DND-41 (cell line): ENCODE data around the gene SYT1.

Experiments used
- EZH2 ChIP-seq: IDR thresholded peaks from 3 replicates; pipeline ENCODE4 v1.6.1; 2012; ENCODE audit warnings: borderline replicate concordance, low read depth, mild to moderate bottlenecking, moderate library complexity, low read length, inconsistent platforms; ENCODE audit not compliant: severe bottlenecking
- TF ChIP-seq, protein P1 (sequence below): IDR thresholded peaks from 2 replicates; pipeline ENCODE4 v1.5.1; 2012; ENCODE audit warnings: borderline replicate concordance, low read length, moderate library complexity, mild to moderate bottlenecking; ENCODE audit not compliant: poor library complexity, severe bottlenecking; ENCODE audit errors: extremely low read depth

DNA sequence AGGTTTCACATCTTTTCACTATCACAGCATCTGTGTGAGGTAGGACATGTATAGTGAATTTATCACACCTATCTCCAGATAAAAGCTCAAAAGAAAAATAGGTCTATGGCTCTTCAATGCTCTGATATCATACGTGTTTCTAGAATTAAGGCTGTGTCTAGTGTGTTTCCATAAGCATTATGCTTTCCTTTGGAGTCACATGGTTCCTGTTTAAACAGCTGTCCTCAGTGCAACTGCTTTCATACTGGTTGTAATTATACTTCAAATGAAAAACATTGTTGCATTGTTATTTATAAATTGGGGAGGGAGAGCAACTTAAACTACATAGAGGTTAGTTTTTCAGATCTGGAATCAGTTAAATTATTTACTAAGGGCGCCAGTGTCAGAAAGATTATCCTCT lies 151.6 kb downstream of the SYT1 start:
- TF ChIP-seq, protein P1, sequence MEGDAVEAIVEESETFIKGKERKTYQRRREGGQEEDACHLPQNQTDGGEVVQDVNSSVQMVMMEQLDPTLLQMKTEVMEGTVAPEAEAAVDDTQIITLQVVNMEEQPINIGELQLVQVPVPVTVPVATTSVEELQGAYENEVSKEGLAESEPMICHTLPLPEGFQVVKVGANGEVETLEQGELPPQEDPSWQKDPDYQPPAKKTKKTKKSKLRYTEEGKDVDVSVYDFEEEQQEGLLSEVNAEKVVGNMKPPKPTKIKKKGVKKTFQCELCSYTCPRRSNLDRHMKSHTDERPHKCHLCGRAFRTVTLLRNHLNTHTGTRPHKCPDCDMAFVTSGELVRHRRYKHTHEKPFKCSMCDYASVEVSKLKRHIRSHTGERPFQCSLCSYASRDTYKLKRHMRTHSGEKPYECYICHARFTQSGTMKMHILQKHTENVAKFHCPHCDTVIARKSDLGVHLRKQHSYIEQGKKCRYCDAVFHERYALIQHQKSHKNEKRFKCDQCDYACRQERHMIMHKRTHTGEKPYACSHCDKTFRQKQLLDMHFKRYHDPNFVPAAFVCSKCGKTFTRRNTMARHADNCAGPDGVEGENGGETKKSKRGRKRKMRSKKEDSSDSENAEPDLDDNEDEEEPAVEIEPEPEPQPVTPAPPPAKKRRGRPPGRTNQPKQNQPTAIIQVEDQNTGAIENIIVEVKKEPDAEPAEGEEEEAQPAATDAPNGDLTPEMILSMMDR, result no peak
- no peak for TF ChIP-seq EZH2
